Eye (tissue), 1 donor: ENCODE results near the gene CCDC43.
A peak's percentile ranks its signal among the peaks of the same experiment; 100 is the strongest.
"Not testable (repeated sequence)": the region's sequence is repeated elsewhere in the genome, so short reads cannot be mapped to it uniquely, and the experiment has no call there.

Experiments used
- DNase-seq: peaks from one replicate; pipeline ENCODE4 v3.0.0-alpha.2; 2015

Gene CCDC43

GRCh38 chr17:44689477-44690217 lies at the start of gene CCDC43:
Gene CCDC43, minus strand, starts transcription at chr17:44689776. Its CDS starts 23 bp downstream, at chr17:44689753.
- peak; percentile 96 for DNase-seq

- no peak for DNase-seq
Observed at GRCh38 chr17:44738214-44738906, 48.8 kb upstream of the CCDC43 start.

GRCh38 chr17:44736551-44737240 lies 47.1 kb upstream of the CCDC43 start:
- DNase-seq = no peak

- DNase-seq = no peak
Observed at GRCh38 chr17:44734272-44734671, 44.7 kb upstream of the CCDC43 start.

GRCh38 chr17:44733753-44734152 lies 44.2 kb upstream of the CCDC43 start:
- peak; percentile 59 for DNase-seq

GRCh38 chr17:44726121-44726520 lies 36.5 kb upstream of the CCDC43 start:
- not testable (repeated sequence) for DNase-seq

GRCh38 chr17:44722254-44722653 lies 32.7 kb upstream of the CCDC43 start:
- no peak for DNase-seq

GRCh38 chr17:44719444-44719843 lies 29.9 kb upstream of the CCDC43 start:
- no peak for DNase-seq

GRCh38 chr17:44708401-44709263 lies 19.1 kb upstream of the CCDC43 start, which contains the start of gene DBF4B:
Gene DBF4B, plus strand, starts transcription at chr17:44708665. Its CDS starts 156 bp downstream, at chr17:44708821.
- DNase-seq = peak; percentile 99

- no peak for DNase-seq
Observed at GRCh38 chr17:44707755-44708400, 18.3 kb upstream of the CCDC43 start.

- not testable (repeated sequence) for DNase-seq
Observed at GRCh38 chr17:44700288-44700687, 10.7 kb upstream of the CCDC43 start.

GRCh38 chr17:44693609-44694008 lies 4.0 kb upstream of the CCDC43 start:
- DNase-seq = no peak

- peak; percentile 11 for DNase-seq
Observed at GRCh38 chr17:44690746-44691306, 1.2 kb upstream of the CCDC43 start.

- DNase-seq = no peak
Observed at GRCh38 chr17:44688675-44689476, 700 bp downstream of the CCDC43 start.

- DNase-seq = no peak
Observed at GRCh38 chr17:44688200-44688599, 1.4 kb downstream of the CCDC43 start.

GRCh38 chr17:44687756-44688155 lies 1.8 kb downstream of the CCDC43 start:
- no peak for DNase-seq

- not testable (repeated sequence) for DNase-seq
Observed at GRCh38 chr17:44683303-44683702, 6.3 kb downstream of the CCDC43 start.

GRCh38 chr17:44677136-44677535 lies 12.4 kb downstream of the CCDC43 start:
- no peak for DNase-seq

- DNase-seq = no peak
Observed at GRCh38 chr17:44673893-44674292, 15.7 kb downstream of the CCDC43 start.

GRCh38 chr17:44672479-44673093 lies 17.0 kb downstream of the CCDC43 start:
- DNase-seq = peak; percentile 38
